Activated naive CD4-positive, alpha-beta T cell treated with Interleukin-2 at 50 U/mL for 16 hours (primary cell): ENCODE measurements around the gene OR6J1.
"Not testable (repeated sequence)": the region's sequence is repeated elsewhere in the genome, so short reads cannot be mapped to it uniquely, and the experiment has no call there.

Experiments used
- DNase-seq: peaks from one replicate; pipeline ENCODE4 v3.0.0-alpha.2; 2020

The OR6J1 gene

DNA sequence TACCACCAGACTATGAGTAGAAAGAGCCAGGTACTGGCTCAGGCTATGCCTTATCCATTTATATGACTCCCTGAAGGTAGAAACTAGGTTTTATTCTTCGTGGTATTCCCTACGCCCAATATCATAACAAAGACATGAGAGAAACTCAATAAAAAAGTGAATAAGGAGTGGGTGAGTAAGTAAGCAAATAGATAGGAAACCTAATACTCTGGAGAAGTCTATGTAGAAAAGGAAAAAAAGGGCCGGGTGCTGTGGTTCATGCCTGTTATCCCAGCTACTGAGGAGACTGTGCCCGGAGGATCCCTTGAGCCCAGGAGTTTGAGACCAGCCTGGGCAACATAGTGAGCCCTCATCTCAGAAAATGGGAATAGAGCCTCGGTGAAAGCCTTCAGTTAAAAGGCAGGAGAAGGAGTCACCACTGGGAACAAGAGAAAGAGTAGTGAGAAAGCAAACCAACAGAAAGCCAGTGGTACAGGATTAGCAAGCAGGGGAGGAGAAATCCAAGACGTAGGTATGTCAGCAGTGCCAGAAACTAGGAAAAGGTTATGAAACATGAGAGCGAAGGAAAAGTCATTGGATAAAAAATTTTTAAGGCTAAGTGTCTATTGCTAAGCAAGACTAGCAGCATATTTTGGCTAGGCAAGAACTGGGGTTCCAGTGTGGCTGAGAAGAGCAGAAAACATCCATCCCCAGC lies 6.0 kb upstream of the OR6J1 start:
- DNase-seq = no peak

DNA sequence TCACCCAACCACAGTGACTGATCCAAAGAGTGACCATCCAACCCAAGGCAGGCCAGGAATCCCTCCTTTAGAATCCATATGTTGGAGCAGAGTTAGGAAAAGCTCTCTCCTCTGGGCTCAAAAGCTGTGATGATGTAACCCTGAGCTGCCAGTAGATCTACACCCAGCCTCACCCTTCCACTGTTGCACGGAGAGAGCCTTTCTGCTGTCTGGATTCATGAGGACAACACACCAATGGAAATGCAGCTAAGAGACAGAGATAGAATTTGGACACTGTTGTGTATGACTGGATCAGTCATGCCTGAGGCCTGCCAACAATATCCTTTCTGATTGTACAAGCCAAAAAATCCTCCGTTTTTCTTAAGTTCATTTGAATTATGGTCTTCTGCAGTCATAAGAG lies 4.4 kb upstream of the OR6J1 start:
- DNase-seq = no peak

DNA sequence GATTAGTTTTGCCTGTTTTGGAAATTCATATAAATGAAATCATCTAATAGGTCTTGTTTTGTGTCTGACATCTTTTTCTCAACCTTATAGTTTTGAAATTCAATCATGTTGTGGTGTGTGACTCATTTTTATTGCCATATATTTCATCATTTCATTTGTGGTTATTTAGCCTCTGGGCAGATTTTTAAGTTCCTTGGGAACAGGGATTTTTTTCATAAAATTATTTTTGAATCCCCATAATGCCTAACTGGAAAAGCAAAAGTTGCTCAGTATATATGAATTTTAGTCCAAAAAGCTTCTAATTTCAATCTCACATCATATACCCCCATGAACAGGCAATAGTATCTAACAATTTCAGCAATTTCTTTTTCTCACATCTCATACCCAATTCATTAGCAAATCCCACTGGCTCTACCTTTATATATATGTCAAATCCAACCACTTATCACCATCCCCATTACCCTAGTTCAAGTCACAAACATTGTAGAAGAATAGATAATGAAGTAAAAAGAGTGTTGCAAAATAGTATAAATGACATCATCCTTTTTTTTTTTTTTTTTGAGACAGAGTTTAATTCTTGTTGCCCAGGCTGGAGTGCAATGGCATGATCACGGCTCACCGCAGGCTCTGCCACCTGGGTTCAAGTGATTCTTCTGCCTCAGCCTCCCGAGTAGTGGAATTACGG lies 2.6 kb upstream of the OR6J1 start:
- DNase-seq = no peak

DNA sequence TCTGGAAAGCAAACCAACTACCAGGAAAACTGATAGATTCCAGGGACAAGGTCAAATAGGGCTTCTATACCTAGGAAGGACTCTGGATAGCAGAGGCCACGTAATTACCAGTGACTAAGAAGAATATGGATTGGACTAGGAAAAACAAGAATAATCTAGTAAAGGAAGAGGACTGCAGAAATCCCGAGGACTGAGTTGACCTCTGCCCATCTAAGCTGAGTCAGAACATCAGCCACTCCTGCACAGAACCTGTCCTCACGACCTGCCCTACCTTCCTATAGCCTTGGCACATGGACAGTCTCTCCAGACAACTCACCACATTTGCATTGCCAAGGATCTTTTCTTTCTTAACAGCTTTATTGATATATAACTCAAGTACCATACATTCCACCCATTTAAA lies 2.3 kb downstream of the OR6J1 start:
- no peak for DNase-seq

DNA sequence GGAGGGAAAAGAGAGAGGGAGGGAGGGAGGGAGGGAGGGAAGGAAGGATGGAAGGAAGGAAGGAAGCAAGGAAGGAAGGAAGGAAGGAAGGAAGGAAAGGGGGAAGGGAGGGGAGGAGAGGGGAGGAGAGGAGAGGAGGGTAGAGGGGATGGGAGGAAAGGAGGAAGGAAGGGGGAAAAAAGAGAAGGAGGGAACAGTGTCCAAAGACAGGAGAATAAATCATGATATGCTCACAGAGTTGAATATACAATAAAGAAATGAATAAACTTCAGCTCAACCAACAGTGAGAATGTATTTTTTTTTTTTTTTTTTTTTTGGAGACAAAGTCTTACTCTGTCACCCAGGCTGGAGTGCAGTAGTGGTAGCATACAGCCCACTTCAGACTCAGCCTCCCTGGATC lies 4.0 kb downstream of the OR6J1 start:
- DNase-seq = no peak

DNA sequence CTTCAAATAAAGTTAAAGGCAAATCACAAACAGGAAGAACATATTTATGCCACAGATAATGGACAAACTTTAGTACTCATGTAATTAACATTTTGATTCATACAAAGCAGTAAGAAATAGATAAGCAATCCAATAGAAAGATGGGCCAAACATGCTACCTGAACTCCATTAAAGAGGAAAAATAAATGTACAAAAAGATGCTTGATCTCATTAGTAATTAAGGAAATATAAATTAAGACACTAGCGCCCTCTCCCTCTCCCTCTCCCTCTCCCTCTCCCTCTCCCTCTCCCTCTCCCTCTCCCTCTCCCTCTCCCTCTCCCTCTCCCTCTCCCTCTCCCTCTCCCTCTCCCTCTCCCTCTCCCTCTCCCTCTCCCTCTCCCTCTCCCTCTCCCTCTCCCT lies 8.2 kb downstream of the OR6J1 start:
- DNase-seq = not testable (repeated sequence)

DNA sequence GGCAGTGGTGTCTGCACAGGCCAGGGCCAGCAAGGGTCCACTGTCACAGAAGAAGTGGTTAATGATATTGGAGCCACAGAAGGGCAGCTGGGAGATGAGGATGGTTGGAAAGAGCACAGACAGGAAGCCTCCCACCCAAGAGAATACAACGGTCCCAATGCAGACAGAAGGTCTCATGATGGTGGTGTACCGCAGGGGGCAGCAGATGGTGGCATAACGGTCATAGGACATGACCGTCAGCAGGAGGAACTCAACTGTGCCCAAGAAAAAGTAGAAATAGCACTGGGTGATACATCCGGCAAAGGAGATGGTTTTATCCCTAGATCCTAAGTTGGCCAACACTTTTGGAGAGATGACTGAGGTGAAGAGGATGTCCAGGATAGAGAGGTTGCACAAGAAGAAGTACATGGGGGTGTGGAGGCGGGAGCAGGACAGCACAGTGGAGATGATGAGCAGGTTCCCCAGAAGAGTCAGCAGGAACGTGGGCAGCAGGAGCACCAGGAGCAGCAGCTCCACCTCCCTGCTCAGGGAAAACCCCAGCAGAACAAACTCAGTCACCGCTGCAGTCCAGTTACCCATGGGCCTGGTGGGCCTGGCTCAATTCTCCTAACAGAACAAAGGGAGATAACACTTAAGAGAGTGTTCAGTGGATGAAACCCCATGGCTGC lies 9.8 kb downstream of the OR6J1 start:
- no peak for DNase-seq

DNA sequence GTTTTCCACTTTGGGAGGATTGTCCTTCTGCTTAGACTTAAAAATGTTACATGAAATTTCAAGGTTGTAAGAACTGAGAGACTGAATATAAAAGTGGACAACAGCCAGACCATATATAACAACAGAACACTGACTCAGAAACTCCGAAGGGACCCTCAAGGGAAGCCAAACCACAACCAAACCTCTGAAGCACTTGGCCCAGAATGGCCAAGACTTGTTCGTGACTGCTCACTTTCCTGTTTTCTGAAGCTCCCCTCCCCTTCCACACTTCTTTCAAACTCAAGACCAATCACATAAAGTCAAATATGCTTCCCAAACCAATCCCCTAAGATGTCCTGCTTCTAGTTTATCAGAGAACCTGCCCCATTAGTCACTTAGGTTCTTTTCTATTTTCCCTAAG lies 13.7 kb downstream of the OR6J1 start:
- DNase-seq = no peak

DNA sequence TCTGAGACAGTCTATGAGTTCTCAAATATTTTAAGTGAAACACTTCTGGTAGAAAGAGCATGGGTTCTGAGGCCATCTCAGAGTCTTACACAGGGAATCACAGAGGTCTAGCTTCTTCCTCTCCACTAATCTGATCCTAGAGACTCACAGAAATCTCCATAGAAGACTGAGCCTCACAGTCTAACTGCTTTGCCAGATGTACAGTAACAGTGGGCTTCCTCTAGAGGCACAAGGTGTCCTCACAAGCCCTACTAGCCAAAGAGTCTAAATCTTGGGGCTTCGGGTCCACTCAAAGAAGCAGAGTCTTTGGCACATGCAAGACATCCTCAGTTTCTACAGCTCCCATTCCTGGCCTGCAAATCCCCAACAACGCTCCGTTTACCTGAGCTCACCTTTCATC lies 14.1 kb downstream of the OR6J1 start:
- DNase-seq = no peak

DNA sequence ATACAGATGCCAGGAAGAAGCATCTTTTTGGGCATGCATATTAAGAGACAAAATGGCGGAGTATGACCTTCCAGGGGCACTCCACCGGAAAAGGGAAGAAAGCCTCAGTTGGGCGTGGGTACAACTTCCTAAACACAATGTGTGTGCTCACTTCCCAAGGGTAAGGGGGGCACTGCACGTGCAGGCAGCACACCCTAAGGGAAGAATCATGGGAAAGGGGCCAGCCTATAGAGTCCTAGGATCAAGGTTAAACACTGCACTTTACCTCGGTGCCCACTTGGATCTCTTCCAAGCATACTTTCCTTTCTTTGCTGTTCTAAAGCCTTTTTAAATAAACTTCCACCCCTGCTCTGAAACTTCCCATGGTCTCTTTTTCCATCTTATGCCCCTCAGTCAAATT lies 14.8 kb downstream of the OR6J1 start:
- no peak for DNase-seq

DNA sequence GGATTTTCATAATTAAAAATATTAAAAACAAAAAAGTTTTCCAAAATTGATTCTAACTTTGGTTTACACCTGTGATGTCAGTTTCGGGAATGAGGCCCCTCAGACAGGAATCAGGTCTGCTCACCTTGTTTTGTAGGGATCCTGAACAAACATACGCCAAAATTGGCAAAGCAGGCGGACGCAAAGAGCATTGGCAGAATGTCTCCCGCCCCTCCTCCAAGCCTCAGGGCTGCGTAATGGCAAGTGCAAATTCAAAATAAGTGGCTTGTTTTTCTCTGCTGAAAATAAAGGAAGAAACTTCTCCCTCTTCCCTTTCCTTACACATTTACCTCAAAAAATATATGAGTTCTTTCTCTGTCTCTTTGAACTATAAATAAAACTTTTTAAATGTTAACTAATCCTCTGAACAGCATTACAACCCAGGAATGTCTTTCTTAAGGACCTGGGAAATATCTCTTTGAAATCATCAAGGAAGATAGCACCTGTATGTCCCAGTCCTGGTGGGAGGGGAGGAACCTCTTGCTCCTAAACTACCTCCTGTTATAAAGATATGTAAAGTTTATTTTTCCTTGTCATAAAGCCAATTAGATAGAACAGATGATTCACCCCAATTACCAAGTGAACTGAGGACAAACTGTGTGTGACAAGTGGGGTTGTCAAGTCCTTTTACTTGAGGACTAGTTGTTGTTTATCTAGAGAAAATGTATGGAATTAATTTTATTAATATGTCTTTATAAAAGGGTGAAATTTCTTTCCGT lies 16.5 kb downstream of the OR6J1 start:
- no peak for DNase-seq

DNA sequence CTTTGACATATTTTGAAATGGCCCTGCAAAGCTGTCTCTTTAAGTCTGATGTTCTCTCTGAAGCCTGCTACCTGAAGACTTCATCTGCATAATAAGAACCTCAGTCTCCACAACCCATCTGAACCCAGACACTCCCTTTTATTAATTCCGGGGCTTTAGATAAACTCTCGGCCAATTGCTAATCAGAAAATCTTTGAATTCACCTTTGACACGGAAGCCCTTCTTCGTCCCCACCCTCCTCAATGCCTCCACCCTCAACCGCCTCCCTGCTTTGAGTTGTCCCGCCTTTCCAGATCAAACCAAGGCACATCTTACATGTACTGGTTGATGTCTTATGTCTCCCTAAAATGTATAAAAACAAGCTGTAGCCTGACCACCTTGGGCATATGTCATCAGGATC lies 17.6 kb downstream of the OR6J1 start:
- DNase-seq = no peak

DNA sequence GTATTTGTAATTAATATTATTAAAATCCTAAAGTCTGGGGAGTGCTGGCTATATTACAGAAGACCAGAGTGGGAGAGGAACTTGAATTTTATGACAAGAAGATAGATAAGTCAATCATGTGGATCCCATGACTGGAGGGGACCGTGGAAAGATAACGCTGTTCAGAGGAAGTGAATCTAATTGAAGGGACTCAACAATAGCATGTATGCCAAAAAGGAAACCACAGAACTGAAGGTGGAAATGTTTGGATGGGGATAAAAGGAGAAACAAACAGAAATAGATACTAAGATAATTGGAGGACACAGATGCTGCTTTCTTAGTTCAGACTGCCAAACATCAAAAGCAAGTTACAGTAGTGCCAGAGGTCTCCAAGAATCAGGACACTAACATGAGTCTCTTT lies 21.1 kb downstream of the OR6J1 start:
- DNase-seq = no peak

DNA sequence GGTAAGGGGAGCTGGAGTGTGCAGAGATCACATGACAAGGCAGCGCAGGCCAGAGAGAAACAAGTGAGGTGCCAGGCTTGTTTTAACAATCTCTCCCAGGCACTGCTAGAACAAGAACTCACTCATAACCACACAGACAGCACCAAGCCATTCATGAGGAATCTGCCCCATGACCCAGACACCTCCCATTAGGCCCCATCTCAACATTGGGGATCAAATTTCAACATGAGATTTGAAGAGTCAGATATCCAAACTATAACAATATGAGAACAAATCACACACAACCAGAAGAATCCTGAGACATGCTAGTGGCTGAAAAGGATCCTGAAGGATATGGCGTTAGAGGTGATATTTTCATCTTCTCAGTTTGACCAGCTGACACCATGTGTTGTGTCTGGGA lies 21.9 kb downstream of the OR6J1 start:
- no peak for DNase-seq

DNA sequence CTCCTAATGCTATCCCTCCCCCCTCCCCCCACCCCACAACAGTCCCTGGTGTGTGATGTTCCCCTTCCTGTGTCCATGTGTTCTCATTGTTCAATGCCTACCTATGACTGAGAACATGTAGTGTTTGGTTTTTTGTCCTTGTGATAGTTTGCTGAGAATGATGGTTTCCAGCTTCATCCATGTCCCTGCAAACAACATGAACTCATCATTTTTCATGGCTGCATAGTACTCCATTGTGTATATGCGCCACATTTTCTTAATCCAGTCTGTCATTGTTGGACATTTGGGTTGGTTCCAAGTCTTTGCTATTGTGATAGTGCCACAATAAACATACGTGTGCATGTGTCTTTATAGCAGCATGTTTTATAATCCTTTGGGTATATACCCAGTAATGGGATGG lies 28.4 kb downstream of the OR6J1 start:
- not testable (repeated sequence) for DNase-seq

DNA sequence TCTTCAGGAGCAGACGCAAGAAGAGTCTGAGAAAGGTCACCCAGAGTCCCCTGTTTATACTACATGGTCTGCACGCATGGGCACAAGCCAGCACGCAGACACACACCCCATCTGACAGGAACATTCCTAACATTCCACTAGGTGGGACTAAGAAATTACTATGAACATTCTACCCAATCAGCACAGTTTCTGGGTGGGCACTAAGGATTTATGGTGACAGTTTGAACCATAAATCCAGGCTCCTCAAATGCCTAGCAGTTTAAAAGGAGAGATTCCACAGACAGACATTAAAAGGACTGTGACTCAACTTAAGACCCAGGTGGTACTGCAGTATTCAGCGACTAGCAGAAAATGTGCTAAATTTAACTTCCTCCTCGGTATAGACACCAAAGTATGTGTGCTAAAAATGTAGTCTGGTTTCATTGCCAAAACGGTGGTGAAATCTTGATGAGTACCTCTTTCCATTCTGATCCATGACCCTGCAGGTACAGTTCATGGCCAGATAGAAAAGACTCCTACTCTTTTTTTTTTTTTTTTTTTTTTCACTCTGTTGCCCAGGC lies 29.8 kb downstream of the OR6J1 start:
- DNase-seq = no peak

DNA sequence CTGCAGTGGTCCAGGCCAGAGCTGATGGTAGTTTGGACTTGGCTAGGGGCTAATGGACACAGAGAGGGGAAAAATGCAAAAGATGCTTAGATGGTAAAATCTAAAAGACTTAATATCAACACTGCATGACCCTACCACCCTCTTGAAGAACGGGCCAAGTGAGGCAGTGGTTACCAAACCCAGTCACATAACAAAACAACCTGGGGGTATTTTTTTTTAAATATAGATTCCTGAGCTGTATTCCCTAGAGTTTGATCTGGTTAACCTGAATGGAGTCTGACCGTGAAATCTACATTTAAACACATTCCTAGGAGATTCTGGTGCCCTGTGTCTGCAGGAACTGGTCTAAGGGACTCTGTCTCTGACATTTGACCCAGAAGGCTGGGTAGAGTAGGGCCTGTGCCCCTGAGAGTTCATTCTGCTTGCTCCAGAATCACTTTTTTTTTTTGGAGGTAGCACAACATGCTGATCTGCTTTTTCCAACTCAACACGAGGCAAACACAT lies 30.4 kb downstream of the OR6J1 start:
- no peak for DNase-seq

DNA sequence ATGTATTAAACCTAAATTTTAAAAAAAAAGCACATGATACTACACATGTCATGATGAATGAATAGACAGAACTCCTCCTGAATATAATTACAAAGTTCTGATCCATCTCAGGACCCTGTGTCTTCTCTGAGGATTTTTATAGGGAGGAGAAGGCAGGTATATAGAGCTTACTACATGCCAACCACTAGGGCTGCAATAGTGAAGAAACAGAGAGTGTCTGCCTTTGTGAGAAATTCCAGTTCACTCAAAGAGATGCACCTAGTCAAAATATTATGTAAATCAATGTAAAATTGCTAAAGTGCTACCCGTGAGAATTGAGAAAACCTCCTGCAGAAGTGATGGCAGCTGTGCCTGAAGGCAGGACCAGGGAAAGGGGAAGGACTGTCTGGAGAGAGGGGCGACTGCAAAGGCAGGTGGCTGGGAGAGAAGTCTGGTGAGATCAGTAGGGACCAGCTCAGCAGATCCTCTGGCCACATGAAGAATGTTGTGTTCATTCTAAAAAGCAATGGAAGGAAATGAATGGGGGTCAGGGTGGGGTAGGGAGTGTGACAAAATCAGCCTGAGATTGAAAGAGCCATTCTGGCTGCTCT lies 31.0 kb downstream of the OR6J1 start:
- no peak for DNase-seq

DNA sequence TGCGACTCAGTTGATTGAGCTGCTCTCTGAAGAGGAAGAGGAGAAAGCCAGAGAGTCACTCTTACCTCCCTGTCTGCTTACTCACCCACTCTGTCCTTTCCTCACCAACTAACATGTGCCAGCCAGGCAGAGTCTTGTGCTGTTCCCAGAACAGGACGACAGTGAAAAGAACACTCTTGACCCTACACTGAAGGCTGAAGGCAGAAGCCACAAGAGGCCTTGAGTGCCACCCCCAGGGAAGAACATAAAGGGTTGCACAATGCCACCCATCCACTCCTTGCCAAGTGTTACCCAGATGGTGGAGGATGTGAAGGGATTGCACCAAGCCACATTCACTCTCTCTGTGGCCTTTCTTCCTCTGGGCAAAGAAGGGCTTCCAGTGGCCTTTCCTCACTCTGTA lies 33.2 kb downstream of the OR6J1 start:
- DNase-seq = no peak

DNA sequence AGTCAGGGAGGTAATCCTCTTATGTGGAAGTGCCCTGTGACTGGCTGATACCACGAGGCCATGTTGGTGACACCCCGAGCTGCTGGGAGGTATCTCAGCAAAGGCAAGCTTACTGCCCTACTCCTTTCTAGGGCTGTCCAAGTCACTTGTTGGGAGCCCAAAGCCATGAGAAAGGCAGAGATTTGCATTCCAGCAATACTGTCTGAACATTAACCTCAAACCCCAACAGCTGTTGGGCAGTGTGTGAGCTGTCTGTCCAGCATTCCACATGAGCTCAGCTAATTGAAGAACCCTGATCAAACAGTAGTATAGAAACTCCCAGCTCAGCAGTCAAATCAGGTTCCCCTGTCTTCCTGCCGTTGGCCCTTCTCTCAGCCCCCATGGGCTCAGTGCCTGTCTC lies 36.9 kb downstream of the OR6J1 start:
- no peak for DNase-seq

DNA sequence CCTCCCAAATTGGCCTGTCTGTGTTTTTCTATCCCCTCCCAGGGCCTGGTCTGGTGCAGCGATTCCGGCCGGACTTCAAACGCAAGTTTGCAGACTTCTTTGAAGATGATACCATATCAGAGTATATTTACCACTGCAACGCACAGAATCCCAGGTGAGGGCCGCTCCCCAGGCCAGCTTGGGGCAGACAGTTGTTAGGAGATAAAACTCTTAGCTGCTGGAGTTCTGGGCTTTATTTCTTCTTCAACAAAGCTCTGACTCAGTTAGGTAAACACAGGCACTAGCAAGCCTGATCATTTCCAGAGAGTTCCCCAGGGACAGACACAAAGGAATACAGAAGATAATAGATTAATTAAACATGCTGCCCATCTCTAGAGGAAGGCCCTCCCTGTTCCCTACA lies 37.8 kb downstream of the OR6J1 start:
- no peak for DNase-seq

DNA sequence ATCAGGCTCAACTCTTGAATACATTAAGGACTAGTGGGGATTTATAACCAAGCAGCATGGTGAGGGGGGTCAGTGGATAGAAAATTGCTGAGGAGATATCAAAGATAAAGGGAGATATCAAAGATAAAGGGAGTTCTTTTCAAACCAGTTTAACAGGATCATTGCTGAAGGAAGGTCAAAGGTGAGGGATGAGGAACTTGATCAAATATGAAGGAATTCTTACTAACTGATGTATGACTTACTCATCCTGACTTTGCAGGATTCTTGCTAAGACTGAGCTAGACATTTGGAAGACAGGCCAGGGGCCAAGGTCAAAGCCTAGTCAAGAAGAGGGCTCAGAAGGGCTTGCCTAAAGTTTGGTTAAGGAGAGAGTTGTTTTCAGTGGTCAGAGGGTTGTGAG lies 41.3 kb downstream of the OR6J1 start:
- DNase-seq = no peak

DNA sequence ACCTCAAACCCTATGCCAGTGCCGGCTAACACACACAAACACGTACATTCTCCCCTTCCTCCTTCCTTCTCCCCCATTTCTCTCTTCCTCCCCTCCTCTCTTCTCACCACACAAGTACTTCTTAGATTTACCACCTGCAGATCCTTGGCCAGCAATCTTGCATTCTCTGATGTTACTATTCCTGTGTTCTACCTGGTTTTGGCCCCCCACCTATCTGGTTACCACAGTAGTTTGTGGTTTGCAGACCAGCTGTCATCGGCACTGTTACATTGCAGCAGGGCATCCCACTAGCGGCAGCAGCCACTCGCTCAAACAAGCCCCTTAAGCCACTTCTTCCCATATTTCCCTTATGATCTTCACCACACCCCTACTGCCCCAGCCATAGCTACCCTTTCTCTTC lies 42.2 kb downstream of the OR6J1 start:
- no peak for DNase-seq
